Kasumi-1 (cell line): ENCODE results near the gene KREMEN1.

ENCODE experiments used
- DNase-seq, 2 experiments: peaks; one replicate each; lab custom pipeline; 2025; lab: John Stamatoyannopoulos, UW

Gene KREMEN1

GRCh38 chr22:29206372-29207242, 133.8 kb downstream of the KREMEN1 start:
- DNase-seq, result no peak

GRCh38 chr22:29207243-29207550, 134.4 kb downstream of the KREMEN1 start:
- DNase-seq, result no peak

GRCh38 chr22:29207562-29208501, 135.0 kb downstream of the KREMEN1 start:
- no peak for DNase-seq

- no peak for DNase-seq
Observed at GRCh38 chr22:29208502-29208862, 135.6 kb downstream of the KREMEN1 start.

GRCh38 chr22:29208879-29209623, 136.2 kb downstream of the KREMEN1 start:
- DNase-seq, result no peak

- DNase-seq, result no peak
Observed at GRCh38 chr22:29209624-29209929, 136.7 kb downstream of the KREMEN1 start.

- DNase-seq, result no peak
Observed at GRCh38 chr22:29211066-29211465, 138.2 kb downstream of the KREMEN1 start.

GRCh38 chr22:29211466-29211865, 138.6 kb downstream of the KREMEN1 start:
- DNase-seq, result no peak

GRCh38 chr22:29212743-29213142, 139.9 kb downstream of the KREMEN1 start:
- DNase-seq, result no peak

GRCh38 chr22:29213493-29213892, 140.7 kb downstream of the KREMEN1 start:
- DNase-seq, result no peak

- DNase-seq, result no peak
Observed at GRCh38 chr22:29214232-29214631, 141.4 kb downstream of the KREMEN1 start.

GRCh38 chr22:29215012-29215860, 142.4 kb downstream of the KREMEN1 start:
- DNase-seq, result no peak

- no peak for DNase-seq
Observed at GRCh38 chr22:29216011-29216872, 143.4 kb downstream of the KREMEN1 start.

- DNase-seq, result no peak
Observed at GRCh38 chr22:29216873-29217666, 144.2 kb downstream of the KREMEN1 start.
